HCEC 1CT (cell line): ENCODE results near the gene PIGU.

Experiments used
- DNase-seq: peaks from one replicate; pipeline ENCODE4 v3.0.0-alpha.2; 2017

The PIGU gene

DNA sequence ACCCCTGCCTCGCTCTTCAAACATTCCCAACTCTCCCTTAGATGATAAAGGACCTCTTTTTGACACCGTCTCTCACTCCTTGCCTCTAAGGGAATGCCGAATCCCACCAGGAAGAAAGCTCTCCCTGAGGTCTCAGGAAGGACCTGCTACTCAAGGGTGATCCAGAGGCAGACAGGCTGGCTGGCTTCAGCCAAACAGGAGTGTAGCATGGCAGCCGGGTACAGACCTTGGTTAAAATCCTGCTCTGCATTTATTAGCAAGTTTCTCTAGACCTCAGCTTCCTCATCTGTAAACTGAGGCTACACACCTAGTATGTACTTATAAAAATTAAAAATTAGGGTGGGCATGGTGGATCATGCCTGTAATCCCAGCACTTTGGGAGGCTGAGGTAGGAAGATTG, 101.1 kb downstream of the PIGU start:
- DNase-seq: no peak

DNA sequence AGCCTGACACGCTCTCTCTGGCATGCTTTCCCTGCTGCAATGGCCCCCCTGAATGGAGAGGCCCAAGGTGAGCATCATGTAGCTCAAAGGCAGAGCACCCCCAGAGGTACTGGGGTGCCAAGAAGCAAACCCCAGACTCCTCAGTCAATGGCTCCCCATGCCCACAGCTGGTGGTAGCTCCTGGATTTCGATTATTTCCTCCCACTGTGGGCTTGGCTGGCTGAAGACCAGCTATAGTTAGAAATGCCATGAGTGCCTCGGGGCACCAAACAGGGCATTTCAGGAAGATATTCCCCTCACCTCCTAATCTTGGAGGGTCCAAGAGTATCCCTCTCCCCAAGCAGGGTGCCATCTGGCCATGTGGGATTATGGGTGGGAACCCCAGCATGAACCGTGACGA, 101.6 kb downstream of the PIGU start:
- DNase-seq: no peak

DNA sequence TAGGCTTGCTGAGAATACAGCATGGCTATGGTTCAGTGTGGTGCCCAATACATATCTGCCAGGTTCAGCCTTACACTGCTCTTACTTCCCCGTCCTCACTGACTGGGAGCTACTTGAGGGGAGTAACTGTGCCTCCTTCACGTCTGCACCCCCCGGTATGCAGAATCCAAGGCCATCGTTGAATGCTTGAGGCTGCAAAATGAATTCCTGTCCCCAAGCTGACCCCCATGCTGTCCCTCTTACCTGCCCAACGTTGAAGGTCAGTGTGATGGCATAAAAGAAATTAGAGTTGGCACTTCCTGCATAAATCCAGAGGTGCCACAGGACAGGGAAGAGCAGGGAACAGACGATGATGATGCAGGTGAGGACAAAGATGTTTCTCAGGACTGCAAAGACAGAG, 102.0 kb downstream of the PIGU start:
- no peak for DNase-seq

DNA sequence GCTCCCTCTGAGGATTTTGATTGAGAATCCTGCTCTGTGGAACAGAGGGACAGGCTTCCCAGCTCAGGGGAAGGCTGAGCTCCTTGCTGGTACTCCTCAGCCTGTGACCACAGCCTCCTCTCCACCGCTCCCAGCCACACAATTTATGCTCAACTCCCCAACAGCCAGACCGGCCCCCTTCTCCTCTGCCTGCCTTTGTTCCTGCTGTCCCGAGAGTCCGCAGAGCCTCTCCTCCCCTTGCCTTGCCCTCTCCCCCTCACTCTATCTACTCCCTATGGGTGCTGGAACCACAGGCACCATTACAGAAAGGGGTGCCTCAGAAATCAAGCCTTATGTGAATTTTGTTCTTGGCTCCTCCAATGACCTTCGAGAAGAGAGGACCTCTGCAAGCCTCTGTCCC, 102.5 kb downstream of the PIGU start:
- DNase-seq: no peak

DNA sequence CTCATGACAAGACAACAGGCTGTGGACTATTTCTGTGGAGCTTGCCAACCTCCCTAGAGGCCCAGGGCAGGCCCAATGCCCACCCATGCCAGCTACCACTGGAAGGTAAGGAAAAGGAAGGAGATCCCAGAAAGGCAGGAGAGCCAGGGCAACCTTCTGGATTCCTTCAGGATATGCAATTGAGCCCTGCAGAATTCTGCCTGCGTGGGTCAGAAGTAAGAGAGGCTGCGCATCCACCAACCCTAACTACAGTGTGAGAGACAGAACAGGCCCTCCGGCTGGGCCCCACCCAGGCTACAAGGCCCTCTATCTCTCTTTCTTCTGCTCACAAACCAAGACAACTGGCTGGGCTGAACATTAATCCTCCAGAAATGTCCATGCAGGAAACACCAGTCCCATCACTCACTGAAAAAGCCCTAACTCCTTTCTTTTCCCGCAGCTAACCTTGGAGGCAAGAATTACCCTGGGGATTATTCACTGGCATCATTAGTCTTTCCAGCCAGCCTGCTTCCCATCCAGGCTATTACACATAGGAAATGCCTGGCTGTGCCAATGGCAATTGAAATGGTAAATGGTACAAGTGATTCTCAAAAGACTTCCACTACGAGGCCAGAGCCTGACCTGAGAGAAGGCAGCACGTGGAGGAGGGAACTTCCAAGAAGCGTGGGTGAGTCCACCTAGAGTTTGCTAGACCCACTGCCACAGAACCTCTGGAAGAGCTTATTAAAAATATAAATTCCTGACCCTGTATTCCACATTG, 103.2 kb downstream of the PIGU start:
- DNase-seq: no peak

DNA sequence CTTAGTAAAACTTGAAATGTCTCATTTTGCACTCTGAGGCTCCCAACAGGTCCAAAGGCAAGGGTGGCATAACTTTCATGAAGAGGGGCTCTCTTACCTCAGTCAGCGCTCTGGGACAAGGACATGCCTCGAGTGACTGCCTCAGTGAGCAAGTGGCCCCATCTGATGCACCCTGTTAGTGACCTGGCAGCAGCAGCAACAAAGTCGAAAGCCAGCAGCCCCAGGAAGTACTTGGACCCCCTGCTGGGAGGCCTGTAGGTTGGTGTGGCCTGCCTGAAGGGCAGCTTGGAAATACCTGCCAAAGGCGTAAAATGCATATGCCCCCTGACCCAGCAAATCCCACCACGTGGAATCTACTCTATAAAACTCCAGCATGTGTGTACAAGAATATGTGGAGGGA, 105.1 kb downstream of the PIGU start:
- DNase-seq: no peak

DNA sequence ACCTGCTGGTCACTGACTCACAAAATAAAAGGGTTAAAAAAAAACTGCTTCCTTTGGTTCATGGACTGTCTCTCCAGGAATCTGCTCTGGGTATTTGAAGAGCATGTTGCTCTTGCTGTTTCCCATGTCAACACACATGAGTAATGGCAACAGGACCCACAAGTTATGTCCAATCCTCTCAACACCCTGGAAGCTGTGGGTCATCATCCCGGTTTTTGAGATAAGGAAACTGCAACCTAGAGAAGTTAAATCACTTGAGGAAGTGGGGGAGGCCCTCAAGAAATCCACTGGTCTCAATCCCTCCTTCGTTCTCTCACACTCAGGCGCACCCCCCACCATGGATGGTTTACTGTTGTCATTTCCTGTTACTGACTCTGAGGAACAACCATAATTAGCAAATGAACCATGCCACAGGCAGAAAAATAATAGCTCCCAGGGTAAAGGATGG, 106.0 kb downstream of the PIGU start:
- DNase-seq: peak; percentile 6

DNA sequence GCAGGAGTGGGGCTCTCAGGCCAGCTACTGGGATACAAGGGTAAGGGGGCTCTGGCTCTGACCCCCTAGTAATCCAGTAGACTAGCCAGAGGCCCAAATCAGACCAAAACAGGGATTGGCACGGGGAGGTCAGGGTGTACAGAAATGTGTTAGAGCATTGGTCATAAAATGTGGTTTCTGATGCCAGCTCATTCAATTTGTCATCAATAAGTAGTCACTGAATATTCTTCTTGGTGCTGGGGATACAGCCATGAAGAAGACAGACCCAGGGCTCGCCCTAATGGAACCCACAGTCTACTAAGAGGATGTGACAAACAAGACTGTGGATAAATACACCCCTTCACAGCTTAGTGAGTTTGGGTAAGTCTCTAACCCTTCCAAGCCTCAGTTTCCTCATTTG, 107.3 kb downstream of the PIGU start:
- DNase-seq: peak; percentile 15

DNA sequence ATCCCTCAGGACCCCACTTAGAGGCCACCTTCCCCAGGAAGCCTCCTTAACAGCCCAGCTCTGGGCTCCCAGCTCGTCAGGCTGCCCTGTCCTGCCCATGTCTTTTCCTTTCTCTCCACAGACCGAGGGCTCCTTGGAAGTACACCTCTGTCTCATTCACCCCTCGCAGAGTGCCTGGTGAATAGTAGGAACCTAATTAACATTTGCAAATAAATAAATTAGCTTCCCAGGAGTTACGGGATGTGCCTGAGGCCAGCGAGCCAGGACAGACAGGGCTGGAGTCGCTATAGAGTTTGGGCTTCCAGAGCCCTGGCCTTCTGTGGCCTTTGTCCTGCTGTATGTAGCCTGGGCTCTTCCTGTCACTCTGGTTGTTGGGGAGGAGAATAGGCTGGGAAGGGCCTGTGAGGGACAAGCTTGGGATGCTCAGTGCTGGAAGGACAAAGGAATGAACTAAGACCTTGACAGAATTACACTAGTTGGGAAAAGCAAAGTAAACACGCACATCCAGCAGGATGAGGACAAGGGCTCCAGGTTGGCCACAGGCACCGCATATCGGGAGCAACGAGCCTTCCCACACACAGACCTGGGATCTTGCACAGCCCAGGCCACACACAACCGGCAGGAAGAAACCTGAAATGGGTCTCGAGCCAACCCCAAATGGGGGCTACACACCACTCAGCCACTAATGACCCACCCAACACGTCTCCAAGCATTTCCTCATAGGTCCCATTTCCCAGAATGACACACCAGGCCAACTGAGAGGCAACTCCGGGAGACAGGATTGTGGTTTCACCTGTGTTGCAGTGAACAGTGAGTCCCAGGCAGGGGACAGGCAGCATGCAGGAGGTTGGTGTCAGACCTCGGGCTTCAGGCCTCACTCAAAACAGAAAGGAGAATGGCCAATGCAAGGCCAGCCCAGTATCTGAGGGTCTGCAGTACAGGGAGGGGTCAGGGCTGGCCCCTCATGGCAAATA, 108.7 kb downstream of the PIGU start:
- no peak for DNase-seq

DNA sequence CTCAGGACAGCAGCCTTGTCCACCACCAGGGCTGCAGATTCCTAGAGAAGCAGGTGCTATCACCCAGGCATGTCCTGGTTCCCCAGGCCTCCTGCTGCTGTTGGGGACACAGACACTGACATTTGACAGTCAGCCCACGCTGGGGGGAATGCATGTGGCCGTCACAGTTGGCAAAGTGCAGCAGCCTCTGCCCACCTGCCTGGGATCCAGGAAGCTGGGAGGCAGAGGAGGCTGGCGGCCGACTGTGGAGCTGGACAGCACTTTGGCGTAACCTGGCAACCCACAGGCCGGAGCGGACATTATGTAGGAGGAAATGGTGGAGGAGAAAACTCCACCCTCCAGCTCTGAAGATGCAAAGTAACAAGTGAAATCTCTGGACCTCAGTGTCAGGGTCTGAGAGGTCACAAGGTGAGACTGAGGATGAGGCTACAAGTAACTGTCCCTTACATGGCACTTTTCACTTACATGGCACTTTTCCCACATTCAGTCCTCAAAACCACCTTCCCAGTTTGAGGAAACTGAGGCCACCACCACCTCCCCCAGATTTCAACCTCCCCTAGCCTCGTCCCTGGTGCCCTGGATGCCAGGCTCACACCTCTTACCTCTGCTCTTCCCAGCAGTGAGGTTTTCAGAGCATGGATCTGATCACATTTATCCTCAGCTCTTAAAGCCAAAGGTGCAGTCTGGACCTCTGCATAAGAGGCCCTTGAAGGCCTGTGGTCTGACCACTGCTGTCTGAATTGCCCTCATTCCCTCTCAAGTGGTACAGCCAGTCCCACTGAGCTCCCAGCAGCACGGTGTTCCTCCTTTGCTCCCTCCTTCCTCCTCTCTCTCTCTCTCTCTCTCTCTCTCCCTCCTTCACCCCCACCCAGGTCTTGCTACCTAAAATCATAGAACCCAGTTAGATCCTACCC, 109.7 kb downstream of the PIGU start:
- no peak for DNase-seq

DNA sequence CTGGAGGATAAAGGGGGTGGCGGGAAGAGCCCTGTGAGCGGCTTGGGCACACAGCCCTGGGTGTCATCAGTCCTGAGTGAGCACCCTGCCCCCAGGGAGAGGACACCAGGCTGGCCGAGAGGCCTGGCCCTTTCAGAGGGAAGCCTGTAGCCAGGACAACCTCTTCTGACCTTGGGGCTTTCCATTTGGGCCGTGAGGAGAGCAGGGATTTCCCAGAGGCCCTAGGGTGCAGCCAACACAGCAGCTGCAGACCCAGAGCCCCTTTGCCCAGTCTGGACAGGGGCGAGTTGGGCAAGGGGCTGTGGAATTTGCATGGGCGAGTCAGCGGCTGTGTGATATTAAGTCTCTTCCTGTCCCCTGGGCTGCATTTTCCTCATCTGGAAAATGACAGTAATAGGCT, 112.1 kb downstream of the PIGU start:
- DNase-seq: no peak

DNA sequence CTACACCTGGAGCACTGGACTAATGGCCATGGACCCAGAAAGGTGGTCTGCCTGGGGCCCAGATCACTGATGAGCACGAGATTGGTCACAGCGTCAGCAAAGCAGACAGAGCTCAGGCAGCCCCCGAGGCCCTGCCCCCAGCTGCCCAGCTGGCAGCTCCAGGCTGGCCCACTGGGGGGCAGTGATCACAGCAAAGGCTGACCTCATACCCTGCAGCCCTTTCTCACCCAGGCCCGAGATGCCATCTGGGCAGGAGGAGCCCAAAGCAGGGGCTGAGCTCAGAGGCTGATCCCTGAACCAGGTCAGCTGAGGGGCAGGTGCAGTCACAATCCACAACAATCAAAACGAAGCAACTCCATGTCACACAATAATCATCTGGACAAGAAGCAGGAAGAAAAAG, 114.3 kb downstream of the PIGU start:
- DNase-seq: peak; percentile 32

DNA sequence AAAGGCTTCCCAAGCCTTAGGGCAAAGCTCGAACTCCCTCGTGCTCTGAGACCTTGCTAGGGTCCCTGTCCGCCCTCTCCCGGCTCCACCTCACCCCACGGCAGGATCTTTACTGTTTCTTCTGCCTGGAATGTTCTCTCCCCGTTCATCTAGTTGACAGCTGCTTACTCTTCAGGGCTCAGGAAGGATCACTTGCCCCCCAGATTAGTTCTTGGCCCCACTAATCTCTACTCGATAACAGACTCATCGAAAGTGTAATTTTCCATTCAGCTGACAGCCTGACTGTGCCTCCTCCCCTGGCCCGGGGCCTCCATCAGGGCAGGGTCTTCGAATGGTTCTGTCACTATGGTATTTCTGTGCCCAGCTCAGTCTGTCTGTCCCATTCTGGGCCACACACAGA, 115.2 kb downstream of the PIGU start:
- DNase-seq: no peak

DNA sequence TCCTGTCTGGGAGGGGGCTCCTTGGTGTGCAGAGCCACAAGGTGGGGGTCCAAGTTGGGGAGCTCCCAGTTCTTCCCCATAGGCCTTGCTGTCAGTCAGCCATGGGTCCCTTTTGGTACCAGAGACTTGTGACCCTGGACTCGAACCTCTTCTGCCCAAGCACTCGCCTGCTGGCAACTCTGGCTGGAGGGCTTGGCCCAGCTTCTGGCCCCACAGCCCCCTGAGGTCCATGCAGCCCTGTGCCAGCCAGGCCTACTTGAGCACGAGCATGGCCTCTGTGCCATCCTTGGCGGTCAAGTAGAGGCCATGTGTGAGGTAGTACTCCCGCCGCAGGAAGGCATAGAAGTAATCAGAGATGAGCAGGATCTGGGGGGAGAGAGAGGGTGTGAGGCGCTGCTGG, 116.3 kb downstream of the PIGU start:
- no peak for DNase-seq

DNA sequence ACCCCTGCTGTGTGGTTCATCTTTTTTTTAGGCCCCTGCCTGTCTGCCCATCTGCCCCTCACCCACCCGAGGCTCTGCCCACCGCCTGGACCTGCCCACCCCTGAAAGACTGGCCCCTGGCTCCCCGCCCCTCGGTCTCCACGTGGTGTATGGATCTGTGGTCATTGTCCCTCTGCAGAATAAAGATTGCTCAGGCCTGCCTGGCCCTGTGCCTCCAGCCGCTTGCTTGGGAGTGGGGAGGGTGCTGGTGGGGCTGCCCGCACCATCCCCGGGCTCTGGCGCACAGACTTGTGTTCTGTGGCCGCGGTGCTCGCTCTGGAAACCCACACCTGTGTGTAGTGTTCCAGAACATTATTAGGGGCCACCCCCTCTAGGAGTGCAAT, 116.8 kb downstream of the PIGU start:
- no peak for DNase-seq

DNA sequence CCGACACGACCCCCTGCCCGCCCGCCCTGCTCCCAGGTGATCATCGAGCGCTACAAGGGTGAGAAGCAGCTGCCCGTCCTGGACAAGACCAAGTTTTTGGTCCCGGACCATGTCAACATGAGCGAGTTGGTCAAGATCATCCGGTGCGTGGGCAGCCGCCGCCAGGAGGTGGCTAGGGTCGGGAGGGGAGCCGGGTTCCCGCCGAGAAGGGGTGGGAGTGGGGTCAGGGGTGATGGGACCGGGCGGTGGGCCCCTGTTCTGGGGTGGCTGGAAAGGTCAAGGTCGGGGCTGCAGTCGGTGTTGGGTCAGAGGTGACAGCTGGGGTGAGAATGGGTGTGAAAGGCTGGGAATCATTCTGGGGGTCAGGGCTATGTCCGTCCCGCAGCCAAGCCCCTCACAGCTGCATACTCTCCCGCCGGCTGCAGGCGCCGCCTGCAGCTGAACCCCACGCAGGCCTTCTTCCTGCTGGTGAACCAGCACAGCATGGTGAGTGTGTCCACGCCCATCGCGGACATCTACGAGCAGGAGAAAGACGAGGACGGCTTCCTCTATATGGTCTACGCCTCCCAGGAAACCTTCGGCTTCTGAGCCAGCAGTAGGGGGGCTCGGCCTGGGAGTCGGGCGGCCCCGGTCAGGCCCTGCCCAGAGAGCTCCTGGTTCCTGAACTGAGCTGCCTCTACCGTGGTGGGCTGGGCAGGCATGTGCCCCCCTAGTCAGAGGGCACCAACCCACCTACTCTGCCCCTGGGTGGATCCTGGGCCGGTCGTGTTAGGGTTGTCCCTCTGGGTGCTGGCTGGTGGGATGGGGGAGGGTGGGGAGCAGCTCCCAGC, 117.4 kb downstream of the PIGU start:
- no peak for DNase-seq

DNA sequence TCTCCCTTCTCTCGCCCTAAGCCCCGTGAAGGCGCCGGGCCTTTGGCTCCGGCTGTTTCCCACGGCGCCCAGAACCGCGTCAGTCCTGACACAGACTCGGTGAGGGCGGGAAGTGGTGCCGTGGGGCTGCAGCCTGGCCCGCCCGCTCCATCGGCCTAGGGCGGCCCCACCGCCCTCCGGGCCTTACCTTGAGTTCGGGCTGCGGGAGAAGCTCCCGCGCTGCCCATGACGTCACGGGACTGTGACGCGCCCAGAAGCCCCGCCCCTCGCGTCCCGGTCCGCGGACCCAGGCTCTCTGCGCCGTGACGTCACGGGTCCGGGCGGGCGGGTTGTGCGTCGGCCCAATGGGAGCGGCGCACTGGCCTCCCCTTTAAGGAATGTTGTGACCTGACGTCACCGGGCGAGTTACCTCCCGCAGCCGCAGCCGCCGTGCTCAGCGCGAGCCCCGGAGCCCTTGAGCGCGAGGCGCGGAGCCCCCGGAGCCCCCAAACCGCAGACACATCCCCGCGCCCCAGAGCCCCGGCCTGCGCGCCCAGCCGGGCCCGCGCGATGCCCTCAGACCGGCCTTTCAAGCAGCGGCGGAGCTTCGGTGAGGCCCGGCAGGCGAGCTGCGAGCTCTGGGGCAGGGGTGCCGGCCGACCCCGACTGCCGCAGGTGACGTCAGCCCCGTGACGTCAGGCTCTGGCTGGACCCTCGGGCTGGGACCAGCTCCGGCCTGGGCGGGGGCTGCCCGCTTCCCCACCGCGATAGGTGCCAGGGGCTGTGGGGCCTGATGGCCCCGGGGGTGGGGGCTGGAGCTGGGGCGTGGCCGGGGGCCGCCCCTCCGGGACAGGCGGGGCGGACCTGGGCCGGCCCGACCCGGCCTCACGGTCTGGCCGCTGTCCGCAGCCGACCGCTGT, 118.3 kb downstream of the PIGU start, which contains the start of gene MAP1LC3A:
TSS of gene MAP1LC3A (plus strand) at position 399 of the 899 bp plus-strand sequence. CDS start at position 550, 151 bp downstream.
- DNase-seq: peak; percentile 96

DNA sequence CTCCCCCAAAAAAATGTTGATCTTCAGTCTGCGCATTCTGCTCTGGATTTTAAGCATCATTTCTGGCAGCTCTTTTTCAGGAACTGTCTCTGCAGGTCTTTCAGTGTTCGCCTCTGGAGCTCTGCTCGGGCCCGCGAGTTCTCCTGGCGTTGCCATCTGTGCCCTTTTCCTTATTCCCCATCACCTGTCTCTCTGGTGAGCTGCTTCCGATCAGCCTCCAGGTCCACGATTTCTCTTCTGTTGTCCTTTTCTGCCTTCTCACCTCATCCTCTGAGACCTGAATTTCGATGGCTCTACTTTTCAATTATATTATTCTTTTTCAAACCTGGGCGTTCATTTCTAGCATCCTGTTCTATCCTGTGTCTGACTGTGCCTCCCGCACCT, 119.0 kb downstream of the PIGU start:
- no peak for DNase-seq

DNA sequence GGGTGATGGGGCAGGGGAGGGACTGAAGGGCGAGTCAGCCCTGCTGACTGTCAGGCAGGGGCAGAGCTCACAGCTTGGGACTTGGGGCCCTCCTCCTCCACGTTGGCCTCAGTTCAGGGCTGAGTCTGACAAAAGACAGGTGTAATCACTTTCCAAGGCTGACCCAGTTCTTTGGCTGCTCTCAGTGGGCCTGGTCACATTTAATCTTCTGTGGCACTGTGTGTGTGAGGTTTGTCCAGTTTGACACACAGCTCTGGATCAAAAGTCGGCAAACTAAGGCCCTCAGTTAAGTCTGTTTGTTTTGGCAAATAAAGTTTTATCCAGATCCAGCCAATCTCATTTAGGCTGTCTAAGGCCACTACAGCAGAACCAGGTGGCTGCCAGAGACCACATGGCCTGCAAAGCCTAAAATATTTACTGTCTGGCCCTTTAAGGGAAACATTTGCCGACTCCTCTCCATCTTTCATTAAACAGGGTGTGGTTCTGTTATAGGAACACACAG, 123.5 kb downstream of the PIGU start:
- DNase-seq: no peak

DNA sequence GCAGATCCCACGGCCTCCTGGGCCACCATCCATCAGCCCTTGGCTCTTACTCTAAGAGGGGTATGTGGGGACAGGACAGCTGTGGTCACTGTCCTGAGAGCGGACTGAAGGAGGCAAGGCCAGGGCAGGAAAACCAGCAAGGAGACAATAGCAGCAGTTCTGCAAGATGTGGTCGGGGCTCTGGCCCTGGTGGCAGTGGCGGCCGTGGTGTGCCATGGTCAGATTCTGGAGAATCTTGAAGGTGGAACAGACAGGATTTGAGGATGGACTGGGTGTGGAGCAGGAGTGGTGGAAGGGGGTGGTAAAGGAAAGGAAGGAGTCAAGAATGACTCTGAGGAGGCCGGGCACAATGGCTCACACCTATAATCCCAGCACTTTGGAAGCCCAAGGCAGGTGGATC, 124.3 kb downstream of the PIGU start:
- DNase-seq: no peak

DNA sequence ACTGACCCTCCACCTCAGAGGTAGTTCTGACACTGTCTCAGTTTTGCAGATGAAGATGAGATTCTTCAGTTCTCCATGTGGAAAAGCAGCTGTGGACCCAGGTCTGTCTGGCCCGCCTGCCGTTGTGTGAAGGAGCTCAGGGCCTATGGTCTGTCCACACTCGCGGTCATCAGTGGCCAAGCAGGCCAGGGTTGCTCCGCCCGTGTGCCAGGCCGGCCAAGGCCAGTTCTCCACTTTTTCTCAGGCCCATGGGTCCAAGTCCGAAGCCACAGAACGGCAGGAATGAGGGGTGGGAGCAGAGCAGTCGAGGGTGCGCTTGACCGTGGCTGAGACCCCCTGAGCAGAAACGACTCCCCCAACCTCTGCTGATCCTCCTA, 127.0 kb downstream of the PIGU start:
- DNase-seq: no peak
